Chondrocyte (in vitro differentiated cells): ENCODE data around the gene ARG1. TPM values are rescaled to one million over a fixed set of nuclear protein-coding genes. Genes with fewer than 3 reads are reported as not detected.

Source experiments
- DNase-seq: peaks from one replicate; pipeline ENCODE4 v3.0.0; 2021; ENCODE audit warnings: mixed read lengths, low spot score
- H3K27ac Mint-ChIP-seq: one replicate; pipeline ENCODE4 v1.8.0; 2021; ENCODE audit warnings: mild to moderate bottlenecking, moderate library complexity, mixed read lengths; ENCODE audit not compliant: unreplicated experiment
- H3K27me3 Mint-ChIP-seq: 2 replicates; pipeline ENCODE4 v1.8.0; 2021; ENCODE audit warnings: low read depth, mixed read lengths
- H3K36me3 Mint-ChIP-seq: 2 replicates; pipeline ENCODE4 v1.8.0; 2021; ENCODE audit warnings: low read depth, mixed read lengths
- H3K4me1 Mint-ChIP-seq: 2 replicates; pipeline ENCODE4 v1.8.0; 2021; ENCODE audit warnings: low read depth, mild to moderate bottlenecking, mixed read lengths
- H3K4me3 Mint-ChIP-seq: one replicate; pipeline ENCODE4 v1.8.0; 2021; ENCODE audit warnings: mild to moderate bottlenecking, moderate library complexity, mixed read lengths; ENCODE audit not compliant: unreplicated experiment
- H3K9me3 Mint-ChIP-seq: 2 replicates; pipeline ENCODE4 v1.8.0; 2021; ENCODE audit warnings: low read depth, mixed read lengths
- CTCF ChIP-seq: fragments of 200-600 bp; sonication (generic); IDR thresholded peaks from 2 replicates; pipeline ENCODE4 v1.5.0; 2021; ENCODE audit warnings: antibody characterized with exemption, mild to moderate bottlenecking, moderate library complexity
- total RNA-seq: library from RNA; stranded (reverse); gene quantifications from 3 replicates; pipeline ENCODE4 v1.2.1, GENCODE V29; 2021

Gene ARG1
- total RNA-seq, 1 donor from 2014 or later: not detected

- Mint-ChIP-seq H3K4me1 (no peaks in the 10 kb centered on the region), H3K27me3 (no peaks in the 10 kb centered on the region), H3K36me3 (peaks cover 11% of the 10 kb centered on the region), H3K9me3 (peaks cover 6% of the 10 kb centered on the region), H3K27ac (no peak overlapping the region), H3K4me3 (no peak overlapping the region)
- no peak for DNase-seq
- no peak for TF ChIP-seq CTCF
These were observed 4.3 kb upstream of the ARG1 start for GRCh38 chr6:131568726-131569125.

- Mint-ChIP-seq H3K36me3 (peaks cover 12% of the 10 kb centered on the region), H3K27ac (no peak overlapping the region), H3K9me3 (no peaks in the 10 kb centered on the region), H3K4me3 (no peak overlapping the region), H3K27me3 (no peaks in the 10 kb centered on the region), H3K4me1 (no peaks in the 10 kb centered on the region)
- DNase-seq: no peak
- no peak for TF ChIP-seq CTCF
These were observed 1.1 kb downstream of the ARG1 start for GRCh38 chr6:131574133-131574532.

GRCh38 chr6:131574686-131575085 lies 1.7 kb downstream of the ARG1 start:
- Mint-ChIP-seq H3K9me3 (no peaks in the 10 kb centered on the region), H3K4me3 (no peak overlapping the region), H3K27me3 (no peaks in the 10 kb centered on the region), H3K27ac (no peak overlapping the region), H3K36me3 (peaks cover 13% of the 10 kb centered on the region), H3K4me1 (no peaks in the 10 kb centered on the region)
- no peak for DNase-seq
- TF ChIP-seq CTCF: no peak

- TF ChIP-seq CTCF: no peak
- Mint-ChIP-seq H3K4me1 (no peaks in the 10 kb centered on the region), H3K27ac (no peak overlapping the region), H3K9me3 (no peaks in the 10 kb centered on the region), H3K27me3 (no peaks in the 10 kb centered on the region), H3K36me3 (peaks cover 16% of the 10 kb centered on the region), H3K4me3 (no peak overlapping the region)
- no peak for DNase-seq
These were observed 2.9 kb downstream of the ARG1 start for GRCh38 chr6:131575834-131576478.

- H3K27me3 Mint-ChIP-seq: no peaks in the 10 kb centered on the region
- no peak for DNase-seq
- no peaks in the 10 kb centered on the region for H3K9me3 Mint-ChIP-seq
- TF ChIP-seq CTCF: no peak
- H3K4me1 Mint-ChIP-seq: no peaks in the 10 kb centered on the region
- no peak overlapping the region for H3K27ac Mint-ChIP-seq
- H3K4me3 Mint-ChIP-seq: no peak overlapping the region
- peaks cover 19% of the 10 kb centered on the region for H3K36me3 Mint-ChIP-seq
These were observed 8.5 kb downstream of the ARG1 start for GRCh38 chr6:131581523-131581922.
